BLaER1 treated with 17β-estradiol and CSF1 and Interleukin-3, amounts not matched to agents 10 nM and 100 nM (cell line): Measurements from ENCODE around the gene CCDC60.
A peak's percentile ranks its signal among the peaks of the same experiment; 100 is the strongest.

Experiments used
- H3K27ac ChIP-seq, 11 experiments: shearing (Covaris generic); formaldehyde crosslinking; 2 replicates each; pipeline ENCODE4 v1.8.1; 2022
- H3K27me3 ChIP-seq, 11 experiments: shearing (Covaris generic); formaldehyde crosslinking; 2 replicates each; pipeline ENCODE4 v1.8.1; 2022
- H3K36me3 ChIP-seq, 11 experiments: shearing (Covaris generic); formaldehyde crosslinking; 2 replicates each; pipeline ENCODE4 v1.8.1; 2022
- H3K4me1 ChIP-seq, 10 experiments: shearing (Covaris generic); formaldehyde crosslinking; 2 replicates each; pipeline ENCODE4 v1.8.1; 2022
- H3K4me2 ChIP-seq, 11 experiments: shearing (Covaris generic); formaldehyde crosslinking; 2 replicates each; pipeline ENCODE4 v1.8.1; 2022
- H3K4me3 ChIP-seq, 10 experiments: shearing (Covaris generic); formaldehyde crosslinking; 2 replicates each; pipeline ENCODE4 v1.8.1; 2022
- H3K9ac ChIP-seq, 11 experiments: shearing (Covaris generic); formaldehyde crosslinking; 2 replicates each; pipeline ENCODE4 v1.8.1; 2022
- H3K9me3 ChIP-seq, 11 experiments: shearing (Covaris generic); formaldehyde crosslinking; replicated peaks in 1 of 11; 2 replicates each; pipeline ENCODE4 v1.8.1; 2022
- H4K20me1 ChIP-seq, 11 experiments: shearing (Covaris generic); formaldehyde crosslinking; 2 replicates each; pipeline ENCODE4 v1.8.1; 2022
- Cebpa-rat ChIP-seq, 11 experiments: shearing (Covaris generic); IDR thresholded peaks; 2 replicates each; pipeline ENCODE4 v1.8.1; 2022

The CCDC60 gene

GRCh38 chr12:119444462-119445044 lies 110.0 kb downstream of the CCDC60 start:
- Histone ChIP-seq H3K4me2 (no peak overlapping the region), H4K20me1 (no peaks in the 10 kb centered on the region), H3K4me1 (peaks cover 0 to 12% (median 0%) of the 10 kb centered on the region in 10 experiments; a peak in 3 of 20 replicates), H3K9me3 (no peaks in the 10 kb centered on the region), H3K9ac (no peak overlapping the region), H3K36me3 (no peaks in the 10 kb centered on the region), H3K4me3 (no peak overlapping the region), H3K27ac (no peak overlapping the region), H3K27me3 (no peaks in the 10 kb centered on the region)
- no peak for TF ChIP-seq Cebpa-rat (IDR thresholded peaks at IDR 0.05)

- Histone ChIP-seq H4K20me1 (no peaks in the 10 kb centered on the region), H3K27me3 (no peaks in the 10 kb centered on the region), H3K9ac (no peak overlapping the region), H3K27ac (no peak overlapping the region), H3K36me3 (no peaks in the 10 kb centered on the region), H3K4me1 (peaks cover 0 to 12% (median 0%) of the 10 kb centered on the region in 10 experiments; a peak in 3 of 20 replicates), H3K4me3 (no peak overlapping the region), H3K4me2 (no peak overlapping the region), H3K9me3 (no peaks in the 10 kb centered on the region)
- no peak for TF ChIP-seq Cebpa-rat (IDR thresholded peaks at IDR 0.05)
Observed at GRCh38 chr12:119446459-119446858, 111.9 kb downstream of the CCDC60 start.

GRCh38 chr12:119447126-119447525 lies 112.6 kb downstream of the CCDC60 start:
- H3K9ac ChIP-seq: no peak overlapping the region
- H3K27me3 ChIP-seq: no peaks in the 10 kb centered on the region
- no peaks in the 10 kb centered on the region for H4K20me1 ChIP-seq
- no peak overlapping the region for H3K27ac ChIP-seq
- peaks cover 0 to 12% (median 0%) of the 10 kb centered on the region in 10 experiments; a peak in 3 of 20 replicates for H3K4me1 ChIP-seq
- H3K36me3 ChIP-seq: no peaks in the 10 kb centered on the region
- TF ChIP-seq Cebpa-rat (IDR thresholded peaks at IDR 0.05): no peak
- no peak overlapping the region for H3K4me3 ChIP-seq
- H3K9me3 ChIP-seq: no peaks in the 10 kb centered on the region
- H3K4me2 ChIP-seq: peak overlapping the region in 1 of 11 experiments; percentile 5; a peak in 1 of 22 replicates

GRCh38 chr12:119447618-119448017 lies 113.1 kb downstream of the CCDC60 start:
- H4K20me1 ChIP-seq: no peaks in the 10 kb centered on the region
- no peaks in the 10 kb centered on the region for H3K36me3 ChIP-seq
- no peaks in the 10 kb centered on the region for H3K9me3 ChIP-seq
- no peak overlapping the region for H3K27ac ChIP-seq
- no peaks in the 10 kb centered on the region for H3K27me3 ChIP-seq
- no peak for TF ChIP-seq Cebpa-rat (IDR thresholded peaks at IDR 0.05)
- H3K9ac ChIP-seq: no peak overlapping the region
- peak overlapping the region in 1 of 11 experiments; percentile 5; a peak in 1 of 22 replicates for H3K4me2 ChIP-seq
- peaks cover 0 to 12% (median 0%) of the 10 kb centered on the region in 10 experiments; a peak in 3 of 20 replicates for H3K4me1 ChIP-seq
- H3K4me3 ChIP-seq: no peak overlapping the region

- H3K27me3 ChIP-seq: no peaks in the 10 kb centered on the region
- no peak overlapping the region for H3K27ac ChIP-seq
- H3K4me3 ChIP-seq: no peak overlapping the region
- no peaks in the 10 kb centered on the region for H4K20me1 ChIP-seq
- H3K9ac ChIP-seq: no peak overlapping the region
- H3K36me3 ChIP-seq: no peaks in the 10 kb centered on the region
- H3K9me3 ChIP-seq: no peaks in the 10 kb centered on the region
- TF ChIP-seq Cebpa-rat (IDR thresholded peaks at IDR 0.05): no peak
- H3K4me1 ChIP-seq: peaks cover 0 to 12% (median 0%) of the 10 kb centered on the region in 10 experiments; a peak in 3 of 20 replicates
- H3K4me2 ChIP-seq: no peak overlapping the region
Observed at GRCh38 chr12:119448611-119449131, 114.1 kb downstream of the CCDC60 start.

DNA sequence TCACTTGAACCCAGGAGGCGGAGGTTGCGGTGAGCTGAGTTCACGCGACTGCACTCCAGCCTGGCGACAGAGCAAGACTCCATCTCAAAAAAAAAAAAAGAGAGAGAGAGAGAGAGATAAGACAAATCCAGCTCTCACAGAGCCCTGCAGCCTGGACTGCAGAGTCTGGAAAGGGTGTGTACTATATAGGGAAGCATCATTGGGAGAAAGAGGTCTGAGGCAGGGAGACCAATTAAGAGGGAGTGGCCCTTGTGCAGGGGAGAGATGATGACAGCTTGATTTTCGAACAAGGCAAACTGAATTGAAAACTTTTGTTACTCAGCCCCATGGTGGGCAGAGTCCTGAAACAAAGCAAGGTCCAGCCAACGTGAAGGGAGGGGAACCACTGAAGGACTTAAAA lies 116.2 kb downstream of the CCDC60 start:
- no peak overlapping the region for H3K9ac ChIP-seq
- no peak overlapping the region for H3K27ac ChIP-seq
- H3K4me3 ChIP-seq: no peak overlapping the region
- H3K36me3 ChIP-seq: no peaks in the 10 kb centered on the region
- no peak for TF ChIP-seq Cebpa-rat (IDR thresholded peaks at IDR 0.05)
- H4K20me1 ChIP-seq: no peaks in the 10 kb centered on the region
- H3K4me1 ChIP-seq: peaks cover 0 to 12% (median 0%) of the 10 kb centered on the region in 10 experiments; a peak in 3 of 20 replicates
- no peaks in the 10 kb centered on the region for H3K9me3 ChIP-seq
- H3K4me2 ChIP-seq: no peak overlapping the region
- no peaks in the 10 kb centered on the region for H3K27me3 ChIP-seq

DNA sequence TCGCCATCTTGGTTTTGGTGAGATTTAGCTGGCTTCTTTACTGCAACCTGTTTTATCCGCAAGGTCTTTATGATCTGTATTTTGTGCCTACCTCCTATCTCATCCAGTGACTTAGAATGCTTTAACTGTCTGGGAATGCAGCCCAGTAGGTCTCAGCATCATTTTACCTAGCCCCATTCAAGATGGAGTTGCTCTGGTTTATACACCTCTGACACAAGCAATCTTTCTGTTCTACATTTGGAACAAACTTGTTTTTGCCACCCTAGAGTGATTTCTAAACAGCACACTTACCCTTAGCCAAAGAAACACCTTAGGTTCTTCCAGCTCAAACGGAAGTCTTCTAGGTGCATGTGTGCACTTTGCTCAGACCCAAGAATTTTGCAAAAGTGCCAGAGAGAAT lies 122.3 kb downstream of the CCDC60 start:
- H3K4me3 ChIP-seq: no peak overlapping the region
- no peaks in the 10 kb centered on the region for H3K4me1 ChIP-seq
- no peaks in the 10 kb centered on the region for H3K27me3 ChIP-seq
- no peak overlapping the region for H3K9ac ChIP-seq
- no peak for TF ChIP-seq Cebpa-rat (IDR thresholded peaks at IDR 0.05)
- H3K36me3 ChIP-seq: no peaks in the 10 kb centered on the region
- no peak overlapping the region for H3K4me2 ChIP-seq
- no peaks in the 10 kb centered on the region for H4K20me1 ChIP-seq
- peaks cover 0 to 17% (median 4%) of the 10 kb centered on the region in 11 experiments; a peak in 9 of 22 replicates for H3K9me3 ChIP-seq
- H3K27ac ChIP-seq: no peak overlapping the region

DNA sequence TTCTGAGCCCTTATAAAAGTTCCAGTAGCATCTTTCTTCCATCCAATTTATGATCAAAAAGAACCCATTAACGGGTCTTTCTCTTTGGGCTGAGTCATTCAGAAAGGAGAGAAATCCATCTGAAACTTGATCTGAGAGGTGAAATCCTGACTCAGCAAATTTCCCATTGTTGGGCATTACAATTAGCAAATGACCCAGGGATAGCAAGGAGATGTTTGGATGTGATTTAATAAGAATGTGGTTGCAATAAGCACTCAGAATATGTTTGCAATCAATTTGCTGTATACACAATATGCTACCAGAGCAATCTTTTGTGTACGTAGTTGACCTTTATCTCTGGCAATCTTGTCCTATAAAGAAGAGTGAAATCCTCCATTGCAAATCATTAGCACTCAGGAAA lies 122.7 kb downstream of the CCDC60 start:
- Histone ChIP-seq H3K36me3 (no peaks in the 10 kb centered on the region), H3K27me3 (no peaks in the 10 kb centered on the region), H3K9ac (no peak overlapping the region), H3K4me3 (no peak overlapping the region), H3K27ac (no peak overlapping the region), H3K9me3 (peaks cover 0 to 17% (median 4%) of the 10 kb centered on the region in 11 experiments; a peak in 9 of 22 replicates), H4K20me1 (no peaks in the 10 kb centered on the region), H3K4me1 (no peaks in the 10 kb centered on the region), H3K4me2 (no peak overlapping the region)
- no peak for TF ChIP-seq Cebpa-rat (IDR thresholded peaks at IDR 0.05)

GRCh38 chr12:119459481-119459880 lies 125.0 kb downstream of the CCDC60 start:
- H3K4me2 ChIP-seq: no peak overlapping the region
- H3K36me3 ChIP-seq: no peaks in the 10 kb centered on the region
- peaks cover 0 to 17% (median 4%) of the 10 kb centered on the region in 11 experiments; a peak in 9 of 22 replicates for H3K9me3 ChIP-seq
- H3K4me1 ChIP-seq: peaks cover 0 to 13% (median 12%) of the 10 kb centered on the region in 10 experiments; a peak in 16 of 20 replicates
- H3K9ac ChIP-seq: no peak overlapping the region
- no peaks in the 10 kb centered on the region for H4K20me1 ChIP-seq
- H3K4me3 ChIP-seq: no peak overlapping the region
- no peaks in the 10 kb centered on the region for H3K27me3 ChIP-seq
- no peak for TF ChIP-seq Cebpa-rat (IDR thresholded peaks at IDR 0.05)
- H3K27ac ChIP-seq: no peak overlapping the region

GRCh38 chr12:119460876-119461275 lies 126.3 kb downstream of the CCDC60 start:
- Histone ChIP-seq H3K4me1 (peaks cover 0 to 13% (median 12%) of the 10 kb centered on the region in 10 experiments; a peak in 16 of 20 replicates), H3K9ac (no peak overlapping the region), H3K27me3 (no peaks in the 10 kb centered on the region), H4K20me1 (no peaks in the 10 kb centered on the region), H3K27ac (no peak overlapping the region), H3K4me2 (no peak overlapping the region), H3K9me3 (peaks cover 0 to 17% (median 4%) of the 10 kb centered on the region in 11 experiments; a peak in 9 of 22 replicates), H3K4me3 (no peak overlapping the region), H3K36me3 (no peaks in the 10 kb centered on the region)
- TF ChIP-seq Cebpa-rat (IDR thresholded peaks at IDR 0.05): no peak
